Gastroesophageal sphincter (tissue), 4 donors: Measurements from ENCODE around the gene TMEM184A. TPM values are rescaled to one million over a fixed set of nuclear protein-coding genes. Genes with fewer than 3 reads are reported as not detected.

ENCODE experiments used
- ATAC-seq: fragments of 150-250 bp; one replicate; pipeline ENCODE4 v1.9.1; 2016; ENCODE audit warnings: mild to moderate bottlenecking, moderate library complexity
- H3K27ac ChIP-seq, 4 donors: fragments of 200-600 bp; sonication (generic) in 3 of 4; 1 replicate in 3 of 4; 2 replicates in 1 of 4; pipeline ENCODE4 v1.5.1; 2016 to 2019
- H3K27me3 ChIP-seq: fragments of 200-600 bp; sonication (generic); one replicate; pipeline ENCODE4 v1.5.1; 2019
- H3K36me3 ChIP-seq, 2 donors: fragments of 200-600 bp; sonication (generic); one replicate each; pipeline ENCODE4 v1.5.1; 2019; ENCODE audit warnings: control low read depth in 1 of 2
- H3K4me1 ChIP-seq, 3 donors: fragments of 200-600 bp; sonication (generic); 1 replicate in 2 of 3; 2 replicates in 1 of 3; pipeline ENCODE4 v1.5.1; 2016 to 2019; ENCODE audit warnings: control low read depth in 2 of 3
- H3K4me3 ChIP-seq, 2 donors: fragments of 200-600 bp; sonication (generic); one replicate each; pipeline ENCODE4 v1.5.1; 2019; ENCODE audit warnings: mild to moderate bottlenecking in 1 of 2, moderate library complexity in 1 of 2
- H3K9me3 ChIP-seq, 3 donors: fragments of 200-600 bp; sonication (generic); one replicate each; pipeline ENCODE4 v1.5.1; 2017 to 2019; ENCODE audit warnings: control low read depth in 2 of 3
- CTCF ChIP-seq, 4 experiments: fragments of 200-600 bp in 2 of 4; fragments of 450-650 bp in 2 of 4; sonication (generic) in 1 of 4; IDR thresholded peaks; one replicate each; pipeline ENCODE4 v1.5.1; 2017 to 2019; ENCODE audit warnings: antibody characterized with exemption in 4 of 4, mild to moderate bottlenecking in 2 of 4, moderate library complexity in 2 of 4
- EP300 ChIP-seq: sonication (generic); formaldehyde crosslinking; IDR thresholded peaks from one replicate; pipeline ENCODE4 v1.6.1; 2017; ENCODE audit warnings: antibody characterized with exemption, mild to moderate bottlenecking
- POLR2A ChIP-seq, 2 donors: fragments of 450-650 bp; IDR thresholded peaks; one replicate each; pipeline ENCODE4 v1.6.1; 2017; ENCODE audit warnings: antibody characterized with exemption in 2 of 2, mild to moderate bottlenecking in 2 of 2, moderate library complexity in 1 of 2
- POLR2AphosphoS5 ChIP-seq: sonication (generic); formaldehyde crosslinking; IDR thresholded peaks from one replicate; pipeline ENCODE4 v1.6.1; 2017; ENCODE audit warnings: antibody characterized with exemption
- WGBS, 2 donors: methylation state at CpG; one replicate each; pipeline ENCODE4 v1.1.5; 2018; ENCODE audit warnings: low coverage in 1 of 2; 5-methylcytosine and 5-hydroxymethylcytosine counted together
- total RNA-seq, 4 donors: library from RNA; depleted of rRNA; stranded (reverse); fragments of >200 nt; gene quantifications; one replicate each; pipeline ENCODE4 v1.1.0, GENCODE V29; 2016

TMEM184A gene
- total RNA-seq, 4 donors from 2014 or later: 0.15 to 1.5 (median 0.31) TPM; not detected in 1

DNA sequence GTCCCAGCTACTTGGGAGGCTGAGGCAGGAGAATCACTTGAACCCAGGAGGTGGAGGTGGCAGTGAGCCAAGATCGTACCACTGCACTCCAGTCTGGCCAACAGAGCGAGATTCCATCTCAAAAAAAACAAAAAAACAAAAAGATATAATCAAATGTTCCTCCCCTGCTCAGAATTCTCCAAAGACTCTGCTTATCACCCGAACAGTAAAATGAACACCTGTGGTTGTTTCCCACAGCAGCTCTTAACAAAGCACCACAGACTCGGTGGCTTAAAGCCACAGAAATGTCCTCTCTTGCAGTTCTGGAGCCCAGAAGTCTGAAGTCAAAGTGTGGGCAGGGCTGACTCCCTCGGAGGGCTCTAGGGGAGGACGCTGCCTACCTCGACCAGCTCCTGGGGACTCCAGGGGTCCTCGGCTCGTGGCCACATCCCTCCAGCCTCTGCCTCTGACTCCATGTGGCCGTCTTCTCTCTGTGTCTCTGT lies 47.7 kb downstream of the TMEM184A start:
- no peak for ATAC-seq
- Histone ChIP-seq H3K4me3 (no peak overlapping the region), H3K36me3 (no peaks in the 10 kb centered on the region), H3K4me1 (peaks cover 0 to 23% (median 3%) of the 10 kb centered on the region in 3 donors), H3K27ac (no peak overlapping the region), H3K9me3 (no peaks in the 10 kb centered on the region), H3K27me3 (peaks cover 15% of the 10 kb centered on the region)
- WGBS, 2 donors: 49 to 86% methylated on average over 5 to 7 of the region's 10 CpGs
- no peak for TF ChIP-seq POLR2AphosphoS5
- TF ChIP-seq POLR2A (IDR thresholded peaks at IDR 0.05): no peak
- TF ChIP-seq CTCF (IDR thresholded peaks at IDR 0.05): no peak
- TF ChIP-seq EP300: no peak

GRCh38 chr7:1505731-1506550 lies 50.1 kb downstream of the TMEM184A start:
- H3K36me3 ChIP-seq: peaks cover 0 to 21% of the 10 kb centered on the region in 2 donors
- H3K27me3 ChIP-seq: no peaks in the 10 kb centered on the region
- H3K9me3 ChIP-seq: no peaks in the 10 kb centered on the region
- no peak for ATAC-seq
- WGBS, 2 donors: 73 to 82% methylated on average over 6 to 20 of the region's 35 CpGs
- TF ChIP-seq CTCF (IDR thresholded peaks at IDR 0.05): no peak
- H3K27ac ChIP-seq: no peak overlapping the region
- H3K4me3 ChIP-seq: no peak overlapping the region
- peaks cover 0 to 39% (median 22%) of the 10 kb centered on the region in 3 donors for H3K4me1 ChIP-seq

- H3K4me3 ChIP-seq: peak within 1 kb of the TSS; percentile 68 to 100
- ATAC-seq: peak; percentile 94
- peaks cover 0 to 39% of the 10 kb centered on the region in 2 donors for H3K36me3 ChIP-seq
- TF ChIP-seq POLR2AphosphoS5 (peak; percentile 81), CTCF (IDR thresholded peaks at IDR 0.05) (peak in 3 of 4 experiments; percentile 95 to 98 (median 96)), EP300 (no peak), POLR2A (IDR thresholded peaks at IDR 0.05) (peak; percentile 65 to 75)
- H3K27ac ChIP-seq: peak within 1 kb of the TSS in 3 of 4 donors; percentile 52 to 80 (median 67)
- 0 to 10% methylated on average over 4 to 7 of the region's 118 CpGs for WGBS, 2 donors
- no peaks in the 10 kb centered on the region for H3K9me3 ChIP-seq
- H3K4me1 ChIP-seq: peaks cover 0 to 39% (median 22%) of the 10 kb centered on the region in 3 donors
- no peaks in the 10 kb centered on the region for H3K27me3 ChIP-seq
Observed at GRCh38 chr7:1503816-1504775, 51.9 kb downstream of the TMEM184A start, which contains the start of gene INTS1. TSS of gene INTS1 (minus strand) at chr7:1504389. CDS start at chr7:1503960, 429 bp downstream.

- no peaks in the 10 kb centered on the region for H3K27me3 ChIP-seq
- ATAC-seq: no peak
- H3K4me3 ChIP-seq: peak overlapping the region; percentile 68 to 100
- peaks cover 0 to 46% of the 10 kb centered on the region in 2 donors for H3K36me3 ChIP-seq
- peaks cover 0 to 39% (median 22%) of the 10 kb centered on the region in 3 donors for H3K4me1 ChIP-seq
- 55% methylated on average over 8 of the region's 24 CpGs; no CpG with 5 or more reads in 1 of the 2 donors for WGBS, 2 donors
- no peak for TF ChIP-seq POLR2AphosphoS5
- no peak for TF ChIP-seq CTCF (IDR thresholded peaks at IDR 0.05)
- no peak for TF ChIP-seq EP300
- TF ChIP-seq POLR2A (IDR thresholded peaks at IDR 0.05): no peak
- H3K9me3 ChIP-seq: no peaks in the 10 kb centered on the region
- peak overlapping the region in 1 of 4 donors; percentile 80 for H3K27ac ChIP-seq
Observed at GRCh38 chr7:1503390-1503789, 52.6 kb downstream of the TMEM184A start.
